Measurements from ENCODE around the gene TREH. TPM values are rescaled to one million over a fixed set of nuclear protein-coding genes. Genes with fewer than 3 reads are reported as not detected.

TREH gene
- total and polyA plus RNA-seq, 12 donors = 0.11 to 4.8 (median 0.83) TPM; not detected in 9

DNA sequence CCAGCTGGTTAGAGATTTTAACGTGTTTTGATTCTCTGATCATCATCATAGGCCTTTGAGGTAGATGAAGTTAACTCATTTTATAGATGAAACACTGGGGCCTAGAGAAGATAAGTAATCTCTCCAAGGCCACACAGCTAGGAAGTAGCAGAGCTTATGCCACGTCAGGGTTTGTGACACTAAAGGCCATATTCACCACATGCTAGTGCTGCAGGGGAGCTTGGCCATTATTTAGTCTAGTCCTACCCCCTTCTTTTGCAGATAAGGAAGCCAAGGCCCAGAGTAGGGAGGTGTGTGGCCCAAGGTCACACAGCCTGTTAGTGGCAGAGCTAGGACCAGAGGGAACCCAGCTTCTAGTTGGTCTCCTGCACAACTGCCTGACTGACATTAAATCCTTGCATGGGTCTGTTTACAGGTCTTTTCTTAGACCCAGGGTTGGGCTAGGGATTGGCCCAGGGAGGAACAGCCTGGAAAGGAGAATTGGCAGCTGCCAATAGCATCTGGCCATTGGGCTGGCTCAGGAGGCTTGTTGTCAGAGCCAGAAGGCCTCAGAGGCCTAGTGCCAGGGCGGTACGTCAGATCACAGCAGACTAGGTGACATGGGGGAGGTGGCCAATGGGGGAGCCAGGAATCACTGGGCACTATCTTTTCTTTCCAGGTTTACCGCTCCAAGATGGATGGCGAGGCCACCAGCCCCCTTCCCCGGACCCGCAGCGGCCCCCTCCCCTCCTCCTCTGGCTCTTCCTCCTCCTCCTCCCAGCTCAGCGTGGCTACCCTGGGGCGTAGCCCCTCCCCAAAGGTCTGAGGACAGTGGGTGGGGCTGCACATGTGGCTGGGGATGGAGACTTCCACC is 36.1 kb downstream of the TREH start:
- DNase-seq = peak in 1 of 2 donors; percentile 51
- H3K4me3 ChIP-seq = no peak overlapping the region

DNA sequence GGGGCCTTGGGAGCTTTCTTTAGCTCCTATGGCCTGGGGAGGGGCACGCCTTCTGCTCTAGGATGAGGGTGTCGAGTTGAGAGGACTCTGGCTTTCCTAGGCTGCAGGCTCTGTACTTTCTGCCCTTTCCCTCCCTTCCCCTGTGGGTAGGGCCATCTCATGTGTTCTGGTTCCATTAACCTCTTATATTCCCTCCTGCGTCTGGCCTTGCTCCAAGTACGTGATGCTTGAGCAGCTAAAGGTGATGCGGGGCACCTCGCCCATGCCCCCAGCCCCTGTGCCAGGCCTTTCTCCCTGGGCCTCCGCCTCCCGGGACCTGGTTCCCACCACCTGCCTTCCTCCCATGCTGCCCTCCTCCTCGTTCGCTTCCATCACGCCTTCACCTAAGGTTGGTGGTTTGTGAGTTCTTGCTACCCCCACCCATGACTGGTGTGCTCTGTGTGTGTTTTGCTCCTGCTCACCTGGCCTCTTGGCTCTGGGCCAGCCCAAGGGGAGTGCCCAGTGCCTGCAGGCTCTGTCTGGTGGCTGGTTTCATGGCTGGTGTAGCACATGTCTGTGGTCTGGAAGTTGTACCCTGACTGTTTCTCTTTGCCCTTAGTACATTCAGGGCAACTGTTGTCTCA is 37.9 kb downstream of the TREH start:
- H3K9me3 ChIP-seq = no peaks in the 10 kb centered on the region
- no peak for DNase-seq
- ATAC-seq = no peak
- H3K4me1 ChIP-seq = peaks cover 8 to 78% (median 40%) of the 10 kb centered on the region in 9 donors
- H3K27ac ChIP-seq = peak overlapping the region in 5 of 10 donors; percentile 10 to 73 (median 39)
- peaks cover 12 to 100% (median 78%) of the 10 kb centered on the region in 9 donors for H3K36me3 ChIP-seq
- H3K4me3 ChIP-seq = no peak overlapping the region
- intact Hi-C loops (cut with DNase I) = no loop called here
- 88 to 92% methylated on average over 11 of the region's 11 CpGs for WGBS, 2 donors
- TF ChIP-seq, protein P1, sequence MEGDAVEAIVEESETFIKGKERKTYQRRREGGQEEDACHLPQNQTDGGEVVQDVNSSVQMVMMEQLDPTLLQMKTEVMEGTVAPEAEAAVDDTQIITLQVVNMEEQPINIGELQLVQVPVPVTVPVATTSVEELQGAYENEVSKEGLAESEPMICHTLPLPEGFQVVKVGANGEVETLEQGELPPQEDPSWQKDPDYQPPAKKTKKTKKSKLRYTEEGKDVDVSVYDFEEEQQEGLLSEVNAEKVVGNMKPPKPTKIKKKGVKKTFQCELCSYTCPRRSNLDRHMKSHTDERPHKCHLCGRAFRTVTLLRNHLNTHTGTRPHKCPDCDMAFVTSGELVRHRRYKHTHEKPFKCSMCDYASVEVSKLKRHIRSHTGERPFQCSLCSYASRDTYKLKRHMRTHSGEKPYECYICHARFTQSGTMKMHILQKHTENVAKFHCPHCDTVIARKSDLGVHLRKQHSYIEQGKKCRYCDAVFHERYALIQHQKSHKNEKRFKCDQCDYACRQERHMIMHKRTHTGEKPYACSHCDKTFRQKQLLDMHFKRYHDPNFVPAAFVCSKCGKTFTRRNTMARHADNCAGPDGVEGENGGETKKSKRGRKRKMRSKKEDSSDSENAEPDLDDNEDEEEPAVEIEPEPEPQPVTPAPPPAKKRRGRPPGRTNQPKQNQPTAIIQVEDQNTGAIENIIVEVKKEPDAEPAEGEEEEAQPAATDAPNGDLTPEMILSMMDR (IDR thresholded peaks at IDR 0.05) = no peak
- no peaks in the 10 kb centered on the region for H3K27me3 ChIP-seq

More for the DNA sequence above, 36.1 kb downstream of the TREH start:
- Histone ChIP-seq H3K27me3 (no peaks in the 10 kb centered on the region), H3K27ac (peak overlapping the region in 8 of 10 donors; percentile 1 to 65 (median 32)), H3K9me3 (no peaks in the 10 kb centered on the region), H3K4me1 (peaks cover 2 to 65% (median 40%) of the 10 kb centered on the region in 9 donors), H3K36me3 (peaks cover 12 to 100% (median 79%) of the 10 kb centered on the region in 9 donors)
- peak in 7 of 8 donors; percentile 25 to 55 (median 44) for ATAC-seq
- TF ChIP-seq, protein P1 (IDR thresholded peaks at IDR 0.05) = no peak
- intact Hi-C loops (cut with DNase I) = no loop called here
- WGBS, 2 donors = 69 to 86% methylated on average over 11 of the region's 11 CpGs

DNA sequence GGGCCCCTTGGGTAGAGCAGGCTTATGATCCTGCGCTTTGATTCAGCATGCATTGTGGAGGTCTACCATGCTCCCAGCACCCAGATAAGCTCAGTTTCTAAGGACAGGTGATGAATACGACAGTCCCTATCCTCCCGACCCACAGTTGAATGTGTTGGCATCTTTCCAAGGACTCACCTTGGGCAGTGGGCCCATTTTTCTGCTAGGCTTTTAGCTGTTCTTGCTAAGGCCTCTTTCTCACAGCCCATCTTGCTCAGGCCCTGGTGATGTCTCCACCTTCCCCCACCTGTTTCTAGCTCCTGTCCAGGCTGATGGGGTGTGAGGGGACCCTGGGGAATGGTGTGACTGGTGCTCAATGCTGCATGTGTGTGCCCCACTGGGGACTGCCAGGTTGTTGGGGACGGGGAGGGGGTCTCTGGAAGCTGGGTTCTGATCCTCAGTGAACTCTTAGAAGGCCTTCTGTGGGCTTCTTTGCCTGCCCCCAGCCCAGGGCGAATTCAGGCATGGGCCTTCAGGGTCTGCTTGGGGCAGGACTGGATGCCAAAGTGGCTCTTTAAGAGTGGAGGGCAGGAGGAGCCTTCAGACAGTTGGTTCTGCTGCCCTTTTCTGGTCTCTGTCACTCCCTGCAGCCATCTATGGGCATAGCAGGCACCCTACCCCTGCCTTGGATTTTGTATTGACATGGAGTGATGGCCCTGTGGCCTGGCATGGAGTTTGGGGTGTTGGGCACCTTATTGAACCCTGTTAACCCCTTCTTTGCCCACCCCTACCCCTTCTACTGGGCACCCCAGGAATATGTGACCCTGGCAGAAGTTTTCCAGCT is 38.9 kb downstream of the TREH start:
- Histone ChIP-seq H3K36me3 (peaks cover 11 to 100% (median 78%) of the 10 kb centered on the region in 9 donors), H3K27ac (peak overlapping the region in 7 of 10 donors; percentile 10 to 73 (median 39)), H3K4me3 (no peak overlapping the region), H3K9me3 (no peaks in the 10 kb centered on the region), H3K4me1 (peaks cover 17 to 82% (median 46%) of the 10 kb centered on the region in 9 donors), H3K27me3 (no peaks in the 10 kb centered on the region)
- no peak for ATAC-seq
- intact Hi-C loops (cut with DNase I) = no loop called here
- 65 to 68% methylated on average over 5 of the region's 5 CpGs for WGBS, 2 donors
- no peak for DNase-seq
- TF ChIP-seq, protein P1 (IDR thresholded peaks at IDR 0.05) = peak in 2 of 9 donors; percentile 8 to 22

DNA sequence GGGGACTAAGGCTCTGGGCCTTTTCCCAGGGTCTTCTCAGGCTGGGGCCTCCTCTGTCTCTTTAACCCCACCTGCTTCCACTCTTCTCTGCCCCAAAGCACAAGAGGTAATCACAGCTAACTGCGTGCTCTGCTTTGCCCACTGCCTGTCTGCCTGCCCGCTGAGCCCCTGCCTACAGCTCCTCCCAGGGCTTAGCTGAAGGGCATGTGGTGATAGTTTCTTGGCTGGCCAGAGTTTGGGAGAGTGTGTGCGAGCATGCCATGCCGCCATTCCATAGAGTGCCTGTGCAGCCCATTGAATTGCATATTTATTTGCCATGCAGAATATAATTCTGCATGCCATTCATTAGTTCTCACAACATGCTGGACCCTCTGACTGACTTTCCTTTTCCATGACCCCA is 39.6 kb downstream of the TREH start:
- H3K4me3 ChIP-seq = no peak overlapping the region
- peaks cover 7 to 100% (median 72%) of the 10 kb centered on the region in 9 donors for H3K36me3 ChIP-seq
- peak overlapping the region in 7 of 10 donors; percentile 15 to 73 (median 54) for H3K27ac ChIP-seq
- 42 to 63% methylated on average over 4 of the region's 4 CpGs for WGBS, 2 donors
- ATAC-seq (peak; percentile 19 to 62 (median 40)), DNase-seq (no peak)
- intact Hi-C loops (cut with DNase I) = no loop called here
- TF ChIP-seq, protein P1 (IDR thresholded peaks at IDR 0.05) = no peak
- H3K9me3 ChIP-seq = no peaks in the 10 kb centered on the region
- H3K4me1 ChIP-seq = peaks cover 21 to 86% (median 47%) of the 10 kb centered on the region in 9 donors
- no peaks in the 10 kb centered on the region for H3K27me3 ChIP-seq
